Measurements from ENCODE around the gene TTC39A.

TTC39A gene

DNA sequence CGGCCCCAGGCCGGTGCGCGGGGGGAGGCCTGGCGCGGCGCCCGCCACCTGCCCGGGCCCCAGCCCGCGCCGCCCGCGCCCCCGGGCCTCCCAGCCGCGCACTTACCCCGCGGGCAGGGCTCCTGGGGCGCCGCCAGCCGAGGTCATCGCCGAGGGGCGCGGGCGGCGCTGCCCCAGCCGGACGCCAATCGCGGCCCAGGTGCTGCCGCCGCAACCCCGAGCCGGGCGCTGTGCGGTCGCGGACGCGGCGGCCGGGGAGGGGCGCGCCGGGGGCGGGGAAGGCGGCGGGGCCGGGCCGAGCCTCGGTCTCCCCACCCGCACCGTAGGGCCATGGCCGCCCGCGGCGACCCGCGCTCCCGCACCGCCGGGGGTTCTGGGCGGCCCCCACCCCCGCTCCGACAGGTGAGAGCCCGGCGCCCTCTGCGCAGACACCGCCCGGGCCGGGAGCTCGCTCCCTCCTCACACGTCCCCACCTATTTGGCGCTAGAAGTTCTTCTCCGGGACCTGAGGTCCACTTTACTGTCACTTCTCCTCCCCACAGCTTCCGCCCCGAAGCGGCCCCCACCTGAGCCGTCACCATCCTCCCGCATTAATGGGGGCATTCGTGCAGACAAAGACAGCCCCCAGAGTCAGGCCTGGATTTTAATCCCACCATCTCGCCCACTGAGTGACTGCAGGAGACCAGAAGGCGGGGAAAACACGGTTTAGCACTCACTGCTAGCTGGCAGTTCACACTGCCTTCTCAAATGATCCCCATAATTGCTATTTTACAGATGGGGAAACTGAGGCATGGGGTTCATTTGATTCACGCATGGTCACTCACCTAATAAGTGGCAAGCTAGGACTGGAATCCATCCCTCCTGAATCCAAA lies at the start of gene TTC39A:
TSS of gene TTC39A (minus strand) at position 232 of the 871 bp plus-strand sequence. CDS start at position 147, 85 bp downstream.
- no peak for DNase-seq (ENCODE audit: low read depth)
- TF ChIP-seq MYC (IDR thresholded peaks at IDR 0.05; ENCODE audit: low read depth, low read length) (no peak), POLR2A (IDR thresholded peaks at IDR 0.05; ENCODE audit: extremely low read depth, insufficient read length) (no peak)
- TF ChIP-seq, protein P1, sequence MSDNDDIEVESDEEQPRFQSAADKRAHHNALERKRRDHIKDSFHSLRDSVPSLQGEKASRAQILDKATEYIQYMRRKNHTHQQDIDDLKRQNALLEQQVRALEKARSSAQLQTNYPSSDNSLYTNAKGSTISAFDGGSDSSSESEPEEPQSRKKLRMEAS (IDR thresholded peaks at IDR 0.05; ENCODE audit: low read depth, low read length): no peak
- TF ChIP-seq, protein P2, sequence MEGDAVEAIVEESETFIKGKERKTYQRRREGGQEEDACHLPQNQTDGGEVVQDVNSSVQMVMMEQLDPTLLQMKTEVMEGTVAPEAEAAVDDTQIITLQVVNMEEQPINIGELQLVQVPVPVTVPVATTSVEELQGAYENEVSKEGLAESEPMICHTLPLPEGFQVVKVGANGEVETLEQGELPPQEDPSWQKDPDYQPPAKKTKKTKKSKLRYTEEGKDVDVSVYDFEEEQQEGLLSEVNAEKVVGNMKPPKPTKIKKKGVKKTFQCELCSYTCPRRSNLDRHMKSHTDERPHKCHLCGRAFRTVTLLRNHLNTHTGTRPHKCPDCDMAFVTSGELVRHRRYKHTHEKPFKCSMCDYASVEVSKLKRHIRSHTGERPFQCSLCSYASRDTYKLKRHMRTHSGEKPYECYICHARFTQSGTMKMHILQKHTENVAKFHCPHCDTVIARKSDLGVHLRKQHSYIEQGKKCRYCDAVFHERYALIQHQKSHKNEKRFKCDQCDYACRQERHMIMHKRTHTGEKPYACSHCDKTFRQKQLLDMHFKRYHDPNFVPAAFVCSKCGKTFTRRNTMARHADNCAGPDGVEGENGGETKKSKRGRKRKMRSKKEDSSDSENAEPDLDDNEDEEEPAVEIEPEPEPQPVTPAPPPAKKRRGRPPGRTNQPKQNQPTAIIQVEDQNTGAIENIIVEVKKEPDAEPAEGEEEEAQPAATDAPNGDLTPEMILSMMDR (IDR thresholded peaks at IDR 0.05; ENCODE audit: low read depth, low read length): no peak
- H3K4me3 ChIP-seq (ENCODE audit: low read depth, low read length): no peak within 1 kb of the TSS

DNA sequence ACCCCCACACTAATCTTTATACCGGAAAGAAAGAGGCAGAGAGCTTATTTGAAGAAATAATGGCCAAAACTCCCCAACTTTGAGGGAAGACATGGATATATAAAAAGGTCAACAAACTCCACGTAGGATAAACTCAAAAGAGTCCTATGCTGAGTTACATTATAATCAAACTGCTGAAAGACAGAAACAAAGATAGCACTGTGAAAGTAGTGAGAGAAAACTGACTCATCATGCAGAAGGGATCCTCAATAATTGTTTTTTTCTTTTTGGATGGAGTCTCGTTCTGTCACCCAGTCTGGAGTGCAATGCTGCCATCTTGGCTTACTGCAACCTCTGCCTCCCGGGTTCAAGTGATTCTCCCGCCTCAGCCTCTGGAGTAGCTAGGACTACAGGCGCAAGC lies 48.5 kb upstream of the TTC39A start:
- no peak for DNase-seq (ENCODE audit: low read depth)
- TF ChIP-seq POLR2A (IDR thresholded peaks at IDR 0.05; ENCODE audit: extremely low read depth, insufficient read length): no peak
- TF ChIP-seq, protein P1 (IDR thresholded peaks at IDR 0.05; ENCODE audit: low read depth, low read length): no peak
- TF ChIP-seq, protein P2 (IDR thresholded peaks at IDR 0.05; ENCODE audit: low read depth, low read length): no peak
- TF ChIP-seq MYC (IDR thresholded peaks at IDR 0.05; ENCODE audit: low read depth, low read length): no peak
- no peak overlapping the region for H3K4me3 ChIP-seq (ENCODE audit: low read depth, low read length)

DNA sequence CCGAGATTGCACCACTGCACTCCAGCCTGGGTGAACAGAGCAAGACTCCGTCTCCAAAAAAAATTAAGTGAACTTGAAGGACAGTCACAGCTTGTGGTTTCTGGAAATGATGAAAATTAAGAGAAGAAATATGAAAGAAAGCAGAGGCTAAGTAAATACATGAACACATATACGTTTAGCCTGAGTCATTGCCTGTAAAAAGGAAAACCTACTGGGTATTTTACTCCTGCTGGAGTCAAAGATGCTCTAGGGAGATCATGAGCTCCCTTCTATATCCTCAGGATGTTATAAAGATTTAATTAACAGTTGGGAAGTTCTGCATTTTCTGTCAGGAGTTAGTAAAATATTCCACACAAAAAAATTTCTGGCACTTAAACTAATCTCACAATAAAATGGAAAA lies 43.5 kb upstream of the TTC39A start:
- DNase-seq (ENCODE audit: low read depth): no peak
- TF ChIP-seq POLR2A (IDR thresholded peaks at IDR 0.05; ENCODE audit: extremely low read depth, insufficient read length) (no peak), MYC (IDR thresholded peaks at IDR 0.05; ENCODE audit: low read depth, low read length) (no peak)
- TF ChIP-seq, protein P2 (IDR thresholded peaks at IDR 0.05; ENCODE audit: low read depth, low read length): no peak
- TF ChIP-seq, protein P1 (IDR thresholded peaks at IDR 0.05; ENCODE audit: low read depth, low read length): no peak
- H3K4me3 ChIP-seq (ENCODE audit: low read depth, low read length): no peak overlapping the region

DNA sequence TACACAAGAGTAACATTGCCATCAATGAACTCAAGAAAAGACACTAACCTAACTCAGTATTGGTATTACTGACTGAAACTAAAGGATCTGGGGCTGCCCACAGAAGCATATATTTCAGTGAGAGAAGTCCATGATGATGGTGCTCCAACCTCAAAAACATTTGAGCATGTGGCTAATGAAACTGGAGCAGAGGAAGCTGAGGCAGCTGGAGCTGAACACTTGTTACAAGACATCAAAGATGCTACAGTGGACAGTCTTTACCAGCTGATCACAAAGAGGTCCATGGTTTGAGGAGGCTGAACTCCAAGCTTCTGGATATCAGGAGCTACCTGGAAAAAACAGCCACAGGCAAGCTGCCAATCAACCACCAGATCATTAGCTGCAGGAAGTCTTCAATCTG lies 42.2 kb upstream of the TTC39A start:
- H3K4me3 ChIP-seq (ENCODE audit: low read depth, low read length): no peak overlapping the region
- DNase-seq (ENCODE audit: low read depth): no peak
- TF ChIP-seq, protein P2 (IDR thresholded peaks at IDR 0.05; ENCODE audit: low read depth, low read length): no peak
- TF ChIP-seq, protein P1 (IDR thresholded peaks at IDR 0.05; ENCODE audit: low read depth, low read length): no peak
- TF ChIP-seq POLR2A (IDR thresholded peaks at IDR 0.05; ENCODE audit: extremely low read depth, insufficient read length) (no peak), MYC (IDR thresholded peaks at IDR 0.05; ENCODE audit: low read depth, low read length) (no peak)

DNA sequence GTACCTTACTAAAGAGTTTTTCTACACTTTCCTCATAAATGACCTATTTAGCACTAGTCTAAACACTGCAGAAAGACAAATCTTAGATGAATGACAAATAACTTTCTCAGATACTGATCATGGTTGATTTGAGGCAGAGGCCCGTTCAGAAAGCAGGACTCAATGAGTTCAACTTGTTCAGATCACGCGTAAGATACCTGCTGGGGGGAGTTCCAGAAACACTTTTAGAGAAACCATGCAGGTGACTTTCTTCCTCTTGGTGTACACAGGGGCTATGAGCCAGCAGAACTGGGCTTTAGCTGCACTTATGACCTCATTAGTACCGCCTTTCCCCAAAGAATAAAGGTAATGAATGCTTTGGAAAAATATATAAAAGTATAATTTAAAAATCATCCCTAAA lies 38.8 kb upstream of the TTC39A start:
- H3K4me3 ChIP-seq (ENCODE audit: low read depth, low read length): no peak overlapping the region
- TF ChIP-seq POLR2A (IDR thresholded peaks at IDR 0.05; ENCODE audit: extremely low read depth, insufficient read length) (no peak), MYC (IDR thresholded peaks at IDR 0.05; ENCODE audit: low read depth, low read length) (no peak)
- TF ChIP-seq, protein P1 (IDR thresholded peaks at IDR 0.05; ENCODE audit: low read depth, low read length): no peak
- TF ChIP-seq, protein P2 (IDR thresholded peaks at IDR 0.05; ENCODE audit: low read depth, low read length): no peak
- DNase-seq (ENCODE audit: low read depth): no peak

Measured in NB4 (cell line).